Measurements from ENCODE around the gene VEZT. TPM values are rescaled to one million over a fixed set of nuclear protein-coding genes. Genes with fewer than 3 reads are reported as not detected.
"Not testable (repeated sequence)": the region's sequence is repeated elsewhere in the genome, so short reads cannot be mapped to it uniquely, and the experiment has no call there.

VEZT gene
- total RNA-seq, 4 donors from 2014 or later = 73.0 to 90.3 (median 87.0) TPM

DNA sequence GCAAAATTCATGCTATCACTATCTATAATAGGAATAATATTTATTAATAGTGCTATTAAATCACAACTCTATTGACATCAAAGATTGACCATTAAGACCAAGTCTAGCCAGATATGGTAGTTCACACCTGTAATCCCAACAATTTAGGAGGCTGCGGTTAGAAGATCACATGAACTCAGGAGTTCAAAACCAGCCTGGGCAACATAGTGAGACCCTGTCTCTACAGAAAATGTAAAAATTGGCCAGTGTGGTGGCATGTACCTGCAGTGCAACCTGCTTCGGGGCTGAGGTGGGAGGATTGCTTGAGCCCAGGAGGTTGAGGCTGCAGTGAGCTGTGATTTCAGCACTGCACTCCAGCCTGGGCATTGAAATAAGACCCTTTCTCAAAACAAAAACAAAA, 11.0 kb downstream of the VEZT start:
- Histone ChIP-seq H3K4me3 (no peak overlapping the region), H3K27ac (replicated peaks in 1 of 4) (peak overlapping the region in 1 of 4 donors; percentile 8), H3K36me3 (peaks cover 0 to 14% (median 3%) of the 10 kb centered on the region in 4 donors), H3K4me1 (peaks cover 22 to 80% (median 61%) of the 10 kb centered on the region in 4 donors), H3K9me3 (no peaks in the 10 kb centered on the region), H3K27me3 (no peaks in the 10 kb centered on the region)
- 88% methylated on average over 2 of the region's 2 CpGs for WGBS
- TF ChIP-seq EP300 (IDR thresholded peaks at IDR 0.05) (no peak), POLR2A (IDR thresholded peaks at IDR 0.05; ENCODE audit: low read depth) (no peak), POLR2AphosphoS5 (IDR thresholded peaks at IDR 0.05) (no peak)
- TF ChIP-seq, protein P1, sequence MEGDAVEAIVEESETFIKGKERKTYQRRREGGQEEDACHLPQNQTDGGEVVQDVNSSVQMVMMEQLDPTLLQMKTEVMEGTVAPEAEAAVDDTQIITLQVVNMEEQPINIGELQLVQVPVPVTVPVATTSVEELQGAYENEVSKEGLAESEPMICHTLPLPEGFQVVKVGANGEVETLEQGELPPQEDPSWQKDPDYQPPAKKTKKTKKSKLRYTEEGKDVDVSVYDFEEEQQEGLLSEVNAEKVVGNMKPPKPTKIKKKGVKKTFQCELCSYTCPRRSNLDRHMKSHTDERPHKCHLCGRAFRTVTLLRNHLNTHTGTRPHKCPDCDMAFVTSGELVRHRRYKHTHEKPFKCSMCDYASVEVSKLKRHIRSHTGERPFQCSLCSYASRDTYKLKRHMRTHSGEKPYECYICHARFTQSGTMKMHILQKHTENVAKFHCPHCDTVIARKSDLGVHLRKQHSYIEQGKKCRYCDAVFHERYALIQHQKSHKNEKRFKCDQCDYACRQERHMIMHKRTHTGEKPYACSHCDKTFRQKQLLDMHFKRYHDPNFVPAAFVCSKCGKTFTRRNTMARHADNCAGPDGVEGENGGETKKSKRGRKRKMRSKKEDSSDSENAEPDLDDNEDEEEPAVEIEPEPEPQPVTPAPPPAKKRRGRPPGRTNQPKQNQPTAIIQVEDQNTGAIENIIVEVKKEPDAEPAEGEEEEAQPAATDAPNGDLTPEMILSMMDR (IDR thresholded peaks at IDR 0.05) = no peak
- intact Hi-C loops (cut with DNase I) = no loop called here
- DNase-seq (ENCODE audit: extremely low spot score) = no peak

DNA sequence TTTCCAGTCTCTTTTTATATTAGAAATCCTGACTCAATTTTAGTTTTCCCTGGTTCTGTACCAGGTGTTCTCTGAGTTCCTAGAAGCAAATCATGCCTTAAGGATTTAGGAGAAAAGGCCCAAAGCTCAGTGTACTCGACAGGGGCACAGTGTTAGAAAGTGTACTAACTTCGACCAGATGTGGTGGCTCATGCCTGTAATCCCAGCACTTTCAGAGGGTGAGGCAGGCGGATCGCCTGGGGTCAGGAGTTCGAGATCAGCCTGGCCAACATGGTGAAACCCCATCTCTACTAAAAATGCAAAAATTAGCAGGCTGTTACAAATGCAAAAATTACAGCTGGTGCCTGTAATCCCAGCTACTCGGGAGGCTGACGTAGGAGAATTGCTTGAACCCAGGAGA, 12.0 kb downstream of the VEZT start:
- no peaks in the 10 kb centered on the region for H3K9me3 ChIP-seq
- TF ChIP-seq POLR2A (IDR thresholded peaks at IDR 0.05; ENCODE audit: low read depth) = no peak
- no peak for TF ChIP-seq POLR2AphosphoS5 (IDR thresholded peaks at IDR 0.05)
- TF ChIP-seq EP300 (IDR thresholded peaks at IDR 0.05) = no peak
- TF ChIP-seq, protein P1 (IDR thresholded peaks at IDR 0.05) = no peak
- H3K4me3 ChIP-seq = no peak overlapping the region
- no peak for DNase-seq (ENCODE audit: extremely low spot score)
- peak overlapping the region in 3 of 4 donors; percentile 6 to 45 (median 39) for H3K27ac ChIP-seq (replicated peaks in 1 of 4)
- H3K36me3 ChIP-seq = peaks cover 0 to 9% (median 3%) of the 10 kb centered on the region in 4 donors
- intact Hi-C loops (cut with DNase I) = no loop called here
- 79% methylated on average over 7 of the region's 7 CpGs for WGBS
- peaks cover 22 to 71% (median 55%) of the 10 kb centered on the region in 4 donors for H3K4me1 ChIP-seq
- no peaks in the 10 kb centered on the region for H3K27me3 ChIP-seq

DNA sequence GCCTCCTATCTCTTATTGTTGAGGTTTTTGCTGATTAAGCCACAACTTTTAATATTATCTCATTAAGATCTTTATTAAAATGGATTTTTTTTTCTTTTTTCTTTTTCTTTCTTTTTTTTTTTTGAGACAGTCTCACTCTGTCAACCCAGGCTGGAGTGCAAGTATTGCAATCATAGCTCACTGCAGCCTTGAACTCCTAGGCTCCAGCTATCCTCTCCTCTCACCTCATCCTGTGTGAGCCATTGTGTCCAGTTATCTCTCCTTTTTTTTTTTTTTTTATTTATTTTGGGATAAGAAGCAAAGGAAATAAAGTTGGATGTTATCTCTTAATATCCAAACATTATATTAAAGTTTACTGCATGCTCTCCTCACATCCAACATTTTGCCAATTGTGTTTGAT, 12.7 kb downstream of the VEZT start:
- H3K4me1 ChIP-seq = peaks cover 22 to 67% (median 51%) of the 10 kb centered on the region in 4 donors
- H3K36me3 ChIP-seq = peaks cover 0 to 2% (median 0%) of the 10 kb centered on the region in 4 donors
- no peak overlapping the region for H3K4me3 ChIP-seq
- TF ChIP-seq POLR2AphosphoS5 (IDR thresholded peaks at IDR 0.05) = no peak
- TF ChIP-seq, protein P1 (IDR thresholded peaks at IDR 0.05) = no peak
- TF ChIP-seq EP300 (IDR thresholded peaks at IDR 0.05) = no peak
- TF ChIP-seq POLR2A (IDR thresholded peaks at IDR 0.05; ENCODE audit: low read depth) = no peak
- H3K27ac ChIP-seq (replicated peaks in 1 of 4) = peak overlapping the region in 1 of 4 donors; percentile 39
- no peak for DNase-seq (ENCODE audit: extremely low spot score)
- no peaks in the 10 kb centered on the region for H3K9me3 ChIP-seq
- intact Hi-C loops (cut with DNase I) = no loop called here
- no peaks in the 10 kb centered on the region for H3K27me3 ChIP-seq

DNA sequence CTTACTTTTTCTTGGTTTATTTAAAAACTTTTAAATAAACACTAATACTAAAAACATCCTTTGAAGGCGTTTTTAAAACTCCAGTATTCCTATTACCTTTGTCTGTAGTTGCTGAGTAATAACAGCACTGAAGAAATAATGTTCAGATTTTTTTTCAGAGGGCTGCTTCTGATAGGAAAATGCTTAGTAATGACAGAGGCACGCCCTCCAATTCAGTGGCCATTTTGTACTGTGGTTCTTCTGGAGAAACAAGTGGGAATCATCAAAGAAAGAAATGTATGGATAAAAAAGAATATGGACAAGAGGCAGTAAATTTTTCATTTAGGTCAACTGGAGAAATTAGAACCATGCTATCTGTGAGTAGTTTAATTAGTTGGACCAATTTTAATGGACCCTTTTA, 13.6 kb downstream of the VEZT start:
- no peak overlapping the region for H3K4me3 ChIP-seq
- H3K27ac ChIP-seq (replicated peaks in 1 of 4) = peak overlapping the region in 2 of 4 donors; percentile 2 to 11
- no peaks in the 10 kb centered on the region for H3K9me3 ChIP-seq
- H3K27me3 ChIP-seq = no peaks in the 10 kb centered on the region
- no peak for TF ChIP-seq POLR2A (IDR thresholded peaks at IDR 0.05; ENCODE audit: low read depth)
- no peak for TF ChIP-seq EP300 (IDR thresholded peaks at IDR 0.05)
- H3K36me3 ChIP-seq = no peaks in the 10 kb centered on the region
- WGBS = 49% methylated on average over 2 of the region's 2 CpGs
- no peak for DNase-seq (ENCODE audit: extremely low spot score)
- peaks cover 22 to 65% (median 51%) of the 10 kb centered on the region in 4 donors for H3K4me1 ChIP-seq
- intact Hi-C loops (cut with DNase I) = no loop called here

DNA sequence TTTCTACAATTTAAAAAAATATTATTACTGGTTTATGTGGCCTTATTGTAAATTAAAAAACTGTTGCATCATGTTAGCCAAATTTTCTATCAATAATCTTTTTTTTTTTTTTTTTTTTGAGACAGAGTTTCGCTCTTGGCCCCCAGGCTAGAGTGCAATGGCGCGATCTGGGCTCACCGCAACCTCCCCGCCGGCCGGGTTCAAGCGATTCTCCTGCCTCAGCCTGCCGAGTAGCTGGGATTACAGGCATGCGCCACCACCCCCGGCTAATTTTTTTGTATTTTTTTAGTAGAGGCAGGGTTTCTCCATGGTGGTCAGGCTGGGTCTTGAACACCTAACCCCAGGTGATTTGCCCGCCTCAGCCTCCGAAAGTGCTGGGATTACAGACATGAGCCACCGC, 16.6 kb downstream of the VEZT start:
- WGBS = 97% methylated on average over 14 of the region's 14 CpGs
- H3K27ac ChIP-seq (replicated peaks in 1 of 4); H3K27me3 ChIP-seq; H3K4me3 ChIP-seq; DNase-seq (ENCODE audit: extremely low spot score); H3K36me3 ChIP-seq; intact Hi-C loops (cut with DNase I); H3K9me3 ChIP-seq: not testable (repeated sequence)
- H3K4me1 ChIP-seq = peaks cover 23 to 58% (median 42%) of the 10 kb centered on the region in 4 donors

DNA sequence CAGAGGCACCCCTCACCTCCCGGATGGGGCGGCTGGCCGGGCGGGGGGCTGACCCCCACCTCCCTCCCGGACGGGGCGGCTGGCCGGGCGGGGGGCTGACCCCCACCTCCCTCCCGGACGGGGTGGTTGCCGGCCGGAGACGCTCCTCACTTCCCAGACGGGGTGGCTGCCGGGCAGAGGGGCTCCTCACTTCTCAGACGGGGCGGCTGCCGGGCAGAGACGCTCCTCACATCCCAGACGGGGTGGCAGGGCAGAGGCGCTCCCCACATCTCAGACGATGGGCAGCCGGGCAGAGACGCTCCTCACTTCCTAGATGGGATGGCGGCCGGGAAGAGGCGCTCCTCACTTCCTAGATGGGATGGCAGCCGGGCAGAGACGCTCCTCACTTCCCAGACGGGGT, 18.0 kb downstream of the VEZT start:
- intact Hi-C loops (cut with DNase I); H3K36me3 ChIP-seq; H3K9me3 ChIP-seq; H3K27ac ChIP-seq (replicated peaks in 1 of 4); H3K27me3 ChIP-seq; H3K4me3 ChIP-seq; DNase-seq (ENCODE audit: extremely low spot score): not testable (repeated sequence)
- WGBS = no CpG with 5 or more reads among the region's 31 CpGs
- H3K4me1 ChIP-seq = peaks cover 20 to 51% (median 37%) of the 10 kb centered on the region in 4 donors

All from esophagus muscularis mucosa (tissue), 4 donors.